D721Med (cell line): ENCODE results near the gene UGT2B15.
"Not testable (repeated sequence)": the region's sequence is repeated elsewhere in the genome, so short reads cannot be mapped to it uniquely, and the experiment has no call there.

Source experiments
- DNase-seq: peaks from one replicate; pipeline ENCODE4 v3.0.0; 2011; ENCODE audit warnings: low spot score; ENCODE audit not compliant: insufficient read length
- FAIRE-seq: peaks from 2 replicates; lab custom pipeline; 2011; peaks lifted over from hg19 to GRCh38; lab: Jason Lieb, UNC
- CTCF ChIP-seq: IDR thresholded peaks from 2 replicates; pipeline ENCODE4 v1.5.1; 2012; ENCODE audit warnings: mild to moderate bottlenecking, control low read depth; ENCODE audit not compliant: insufficient read depth; ENCODE audit errors: missing control alignments

UGT2B15 gene

DNA sequence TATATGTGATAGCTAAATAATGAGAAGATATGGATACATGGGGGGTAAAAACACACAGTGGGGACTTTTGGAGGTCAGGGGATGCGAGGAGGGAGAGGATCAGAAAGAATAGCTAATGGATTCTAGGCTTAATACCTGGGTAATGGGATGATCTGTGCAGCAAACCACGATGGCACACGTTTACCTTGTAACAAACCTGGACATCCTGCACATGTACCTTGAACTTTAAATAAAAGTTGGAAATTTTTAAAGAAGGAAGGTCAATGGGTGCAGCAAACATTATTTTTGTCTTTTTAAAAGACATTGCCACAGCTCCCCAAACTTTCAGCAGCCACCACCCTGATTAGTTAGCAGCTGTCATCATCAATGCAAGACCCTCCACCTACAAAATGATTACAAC is 29.7 kb upstream of the UGT2B15 start:
- DNase-seq (no peak), FAIRE-seq (no peak)
- TF ChIP-seq CTCF = no peak

DNA sequence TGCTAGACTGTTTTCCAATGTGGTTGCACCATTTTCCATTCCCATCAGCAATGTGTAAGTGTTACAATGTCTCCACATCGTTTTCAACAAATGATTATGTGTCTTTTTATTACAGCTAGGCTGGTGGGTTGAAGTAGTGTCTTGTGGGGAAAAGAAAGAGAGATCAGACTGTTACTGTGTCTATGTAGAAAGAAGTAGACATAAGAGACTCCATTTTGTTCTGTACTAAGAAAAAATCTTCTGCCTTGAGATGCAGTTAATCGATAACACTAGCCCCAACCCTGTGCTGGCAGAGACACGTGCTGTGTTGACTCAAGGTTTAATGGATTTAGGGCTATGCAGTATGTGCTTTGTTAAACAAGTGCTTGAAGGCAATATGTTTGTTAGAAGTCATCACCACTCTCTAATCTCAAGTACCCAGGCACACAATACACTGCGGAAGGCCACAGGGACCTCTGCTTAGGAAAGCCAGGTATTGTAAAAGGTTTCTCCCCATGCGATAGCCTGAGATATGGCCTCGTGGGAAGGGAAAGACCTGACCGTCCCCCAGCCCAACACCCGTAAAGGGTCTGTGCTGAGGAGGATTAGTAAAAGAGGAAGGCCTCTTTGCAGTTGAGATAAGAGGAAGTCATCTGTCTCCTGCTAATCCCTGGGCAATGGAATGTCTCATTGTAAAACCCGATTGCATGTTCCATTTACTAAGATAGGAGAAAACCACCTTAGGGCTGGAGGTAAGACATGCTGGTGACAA is 23.0 kb upstream of the UGT2B15 start:
- FAIRE-seq (no peak), DNase-seq (no peak)
- TF ChIP-seq CTCF = no peak

GRCh38 chr4:68691186-68691585 is 20.7 kb upstream of the UGT2B15 start:
- FAIRE-seq (no peak), DNase-seq (no peak)
- no peak for TF ChIP-seq CTCF

DNA sequence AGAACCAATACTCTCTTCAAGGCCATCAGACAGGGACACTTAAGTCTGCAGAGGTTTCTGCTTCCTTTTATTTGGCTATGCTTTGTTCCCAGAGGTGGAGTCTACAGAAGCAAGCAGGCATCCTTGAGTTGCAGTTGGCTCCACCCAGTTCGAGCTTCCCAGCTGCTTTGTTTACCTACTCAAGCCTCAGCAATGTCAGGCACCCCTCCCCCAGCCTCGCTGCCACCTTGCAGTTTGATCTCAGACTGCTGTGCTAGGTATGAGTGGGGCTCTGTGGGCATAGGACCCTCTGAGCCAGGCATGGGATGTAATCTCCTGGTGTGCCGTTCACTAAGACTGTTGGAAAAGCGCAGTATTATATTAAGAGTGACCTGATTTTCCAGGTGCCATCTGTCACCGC is 12.6 kb upstream of the UGT2B15 start:
- FAIRE-seq = no peak
- TF ChIP-seq CTCF = no peak
- no peak for DNase-seq

GRCh38 chr4:68681298-68681697 is 10.8 kb upstream of the UGT2B15 start:
- not testable (repeated sequence) for FAIRE-seq, DNase-seq

DNA sequence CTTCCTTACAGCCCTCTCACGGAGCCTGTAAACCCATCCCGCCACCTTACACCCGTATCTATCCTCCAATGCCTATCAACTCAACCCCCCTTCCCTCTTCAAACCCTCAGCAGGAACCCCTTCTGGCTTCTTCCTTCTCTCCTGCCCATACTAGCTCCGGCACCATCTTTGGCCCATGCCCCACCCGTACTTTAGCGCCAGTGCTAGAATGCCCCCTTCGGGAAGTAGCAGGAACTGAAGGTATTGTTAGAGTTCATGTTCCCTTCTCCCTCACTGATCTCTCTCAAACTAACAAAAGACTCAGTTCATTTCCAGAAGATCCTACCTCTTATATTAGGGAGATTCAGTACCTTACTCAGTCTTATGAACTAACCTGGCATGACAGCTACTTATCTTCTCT is 2.7 kb upstream of the UGT2B15 start:
- FAIRE-seq = no peak
- DNase-seq = no peak
- TF ChIP-seq CTCF = no peak

GRCh38 chr4:68671217-68671616 is 765 bp upstream of the UGT2B15 start:
- DNase-seq, FAIRE-seq: not testable (repeated sequence)

DNA sequence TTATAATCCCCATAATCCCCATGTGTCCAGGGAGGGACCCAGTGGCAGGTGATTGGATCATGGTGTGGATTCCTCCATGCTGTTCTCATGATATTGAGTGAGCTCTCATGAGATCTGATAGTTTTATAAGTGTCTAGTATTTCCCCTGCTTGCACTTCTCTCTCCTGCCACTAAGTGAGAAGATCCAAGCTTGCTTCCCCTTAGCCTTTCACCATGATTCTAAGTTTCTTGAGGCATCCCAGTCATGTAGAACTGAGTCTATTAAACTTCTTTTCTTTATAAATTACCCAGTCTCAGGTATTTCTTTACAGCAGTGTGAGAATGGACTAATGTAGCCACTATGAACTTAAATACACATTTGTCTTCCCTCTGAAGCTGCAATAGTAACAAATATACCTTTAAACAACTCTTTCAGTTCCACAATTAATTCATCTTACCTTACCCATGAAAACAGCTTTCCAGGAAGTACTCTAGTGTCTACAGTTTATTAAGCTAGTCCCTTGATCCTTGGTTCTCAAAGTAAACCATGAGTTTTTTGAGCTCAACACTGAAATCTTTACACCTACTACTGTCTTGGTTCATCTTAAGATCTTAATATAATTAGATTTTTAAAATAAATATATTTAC is 1.8 kb downstream of the UGT2B15 start:
- peak; percentile 91 for FAIRE-seq
- DNase-seq = not testable (repeated sequence)

DNA sequence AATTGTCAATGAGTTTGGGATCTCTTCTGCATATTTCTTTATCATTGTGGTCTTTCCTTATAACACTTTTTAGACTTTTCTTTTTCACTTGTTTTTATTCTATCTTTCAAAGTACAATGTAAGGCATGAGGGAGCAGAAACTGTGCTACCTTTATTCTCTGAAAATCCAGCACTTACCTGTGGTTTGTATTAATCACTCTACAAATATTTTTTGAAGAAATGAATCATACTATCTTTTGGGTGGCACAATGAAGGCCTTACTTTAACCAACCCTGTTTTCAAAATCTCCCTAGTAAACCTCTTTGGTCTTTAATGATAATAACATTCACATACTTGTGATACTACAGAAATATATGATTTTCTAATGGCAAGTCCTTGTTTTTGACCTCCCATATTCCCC is 2.9 kb downstream of the UGT2B15 start:
- FAIRE-seq = peak; percentile 80

GRCh38 chr4:68664721-68665120 is 5.7 kb downstream of the UGT2B15 start:
- not testable (repeated sequence) for FAIRE-seq, DNase-seq

More for the DNA sequence above, 2.9 kb downstream of the UGT2B15 start:
- not testable (repeated sequence) for DNase-seq

- peak; percentile 66 for FAIRE-seq
Observed at GRCh38 chr4:68662836-68663574, 7.4 kb downstream of the UGT2B15 start.

More at GRCh38 chr4:68662836-68663574, 7.4 kb downstream of the UGT2B15 start:
- not testable (repeated sequence) for DNase-seq
